ENCODE data around the gene OPRM1.

Gene OPRM1

DNA sequence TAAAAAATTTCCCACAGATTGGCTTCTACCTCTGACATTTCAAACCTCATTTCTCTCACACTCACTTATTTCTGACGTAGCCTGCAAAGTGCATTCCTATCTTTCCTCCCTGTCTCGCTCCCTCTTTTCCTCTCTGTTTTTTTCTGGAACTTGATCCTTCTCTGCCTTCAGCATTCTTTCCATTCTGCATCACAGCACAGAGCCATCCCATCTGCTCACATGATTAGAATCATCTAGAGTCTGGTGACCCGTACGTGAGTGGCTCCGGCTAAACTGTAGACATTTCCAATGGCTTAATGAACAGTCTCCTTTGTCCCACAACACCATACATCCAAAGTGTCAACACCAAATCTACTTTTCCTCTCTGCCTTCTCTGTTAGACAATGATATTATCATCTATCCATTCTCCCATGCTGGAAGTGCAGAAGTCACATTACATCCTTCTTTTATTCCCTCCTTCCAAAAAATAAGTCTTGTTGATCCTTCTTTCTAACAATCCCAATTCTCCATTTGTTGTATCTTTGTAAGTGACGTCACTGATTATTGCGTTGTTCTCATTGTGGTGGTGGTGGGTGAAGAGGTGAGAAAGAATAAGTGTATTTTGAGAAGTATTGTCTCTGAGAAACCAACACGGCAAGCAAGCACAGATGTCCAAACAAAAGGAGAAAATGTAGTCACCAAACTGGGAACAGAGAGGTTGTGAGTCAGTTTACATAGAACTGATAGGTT lies 41.6 kb downstream of the OPRM1 start:
- no peak for DNase-seq (ENCODE audit: low read depth)

GRCh38 chr6:154086510-154086909 lies 47.5 kb downstream of the OPRM1 start:
- no peak for DNase-seq (ENCODE audit: low read depth)

GRCh38 chr6:154092326-154092962 lies 53.4 kb downstream of the OPRM1 start:
- no peak for DNase-seq (ENCODE audit: low read depth)

DNA sequence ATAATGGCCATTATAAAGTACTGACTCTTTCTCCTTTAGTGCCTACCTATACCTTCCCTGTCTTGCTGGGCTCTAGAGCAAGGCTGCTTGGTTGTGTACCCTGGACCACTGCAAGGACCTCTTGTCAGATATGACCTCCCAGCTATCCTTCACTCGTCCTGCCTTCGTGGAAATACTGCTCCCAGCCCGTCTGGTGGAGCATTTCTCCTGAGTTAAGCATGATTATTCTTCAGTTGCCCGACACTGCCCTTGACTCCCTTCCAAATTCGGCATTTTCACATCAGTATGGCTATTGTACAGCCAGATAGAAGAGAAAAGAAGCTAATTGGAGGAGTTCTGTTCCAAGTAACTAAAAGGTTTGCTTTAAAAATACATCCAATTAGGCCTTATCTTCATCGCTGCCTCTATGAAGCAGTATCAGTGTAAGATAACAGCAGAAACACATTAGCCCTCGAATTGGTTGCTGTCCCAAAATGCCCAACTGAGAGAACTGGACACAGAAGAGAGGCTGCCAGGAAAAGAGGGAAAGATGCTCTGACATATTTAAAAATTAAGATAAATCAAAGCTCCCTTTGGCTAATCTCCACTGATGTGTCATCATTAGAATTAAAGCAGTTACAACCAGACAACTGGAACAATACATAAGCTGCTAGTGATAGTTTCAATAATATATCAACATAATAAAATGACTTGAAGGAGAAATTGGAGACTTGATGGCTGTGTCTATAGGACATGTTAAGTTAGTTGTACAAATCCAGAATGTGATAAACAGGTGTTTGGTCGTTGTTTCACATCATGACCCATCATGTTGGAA lies 54.4 kb downstream of the OPRM1 start:
- DNase-seq (ENCODE audit: low read depth), result no peak

DNA sequence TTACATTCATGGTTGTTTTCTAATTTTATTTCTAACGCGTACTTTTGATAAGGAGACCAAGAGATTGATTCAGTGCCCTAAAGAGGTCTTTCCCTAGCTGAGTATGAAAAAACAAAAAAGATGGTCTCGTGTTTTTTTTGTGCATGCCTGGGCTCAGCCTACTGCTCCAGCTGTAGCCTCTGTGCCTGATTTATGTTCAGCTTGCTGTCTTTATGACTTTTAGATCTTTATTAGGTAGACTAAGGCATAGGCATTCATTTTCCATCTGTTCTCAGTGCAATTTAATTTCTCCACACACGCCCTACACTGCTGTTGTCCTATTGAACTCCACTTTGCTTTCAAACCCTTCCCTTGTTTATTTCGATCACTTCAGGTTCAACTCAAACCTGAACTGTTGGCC lies 56.5 kb downstream of the OPRM1 start:
- DNase-seq (ENCODE audit: low read depth), result no peak

DNA sequence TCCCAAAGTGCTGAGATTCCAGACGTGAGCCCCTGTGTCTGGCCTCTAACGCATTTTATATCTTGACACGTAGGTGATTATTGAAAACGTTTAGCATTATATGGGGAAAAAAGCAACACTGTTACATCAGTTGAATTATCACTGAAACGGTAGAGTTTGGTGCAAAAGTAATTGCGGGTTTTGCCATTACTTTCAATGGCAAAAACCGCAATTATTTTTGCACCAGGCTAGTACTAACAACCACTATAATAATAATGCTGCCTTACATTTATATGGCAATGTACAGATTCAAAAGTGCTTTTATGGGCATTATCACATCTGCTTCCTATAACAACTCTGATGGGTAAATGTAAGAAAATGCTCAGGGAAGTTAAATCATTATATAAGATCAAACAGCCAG lies 57.3 kb downstream of the OPRM1 start:
- DNase-seq (ENCODE audit: low read depth), result no peak

- DNase-seq (ENCODE audit: low read depth), result no peak
Observed at GRCh38 chr6:154096834-154097233, 57.8 kb downstream of the OPRM1 start.

DNA sequence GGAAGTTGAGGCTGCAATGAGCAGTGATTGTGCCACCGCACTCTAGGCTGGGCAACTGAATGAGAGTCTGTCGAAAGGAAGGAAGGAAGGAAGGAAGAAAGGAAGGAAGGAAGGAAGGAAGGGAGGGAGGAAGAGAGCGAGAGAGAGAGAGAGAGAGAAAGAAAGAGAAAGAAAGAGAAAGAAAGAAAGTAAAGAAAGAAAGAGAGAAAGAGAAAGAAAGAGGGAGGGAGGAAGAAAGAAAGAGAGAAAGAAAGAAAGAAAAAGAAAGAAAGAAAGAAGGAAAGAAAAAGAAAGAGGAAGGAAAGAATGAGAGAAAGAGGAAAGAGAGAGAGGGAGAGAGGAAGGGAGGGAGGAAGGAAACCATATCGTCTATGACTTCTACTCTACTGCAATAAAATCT lies 60.2 kb downstream of the OPRM1 start:
- no peak for DNase-seq (ENCODE audit: low read depth)

DNA sequence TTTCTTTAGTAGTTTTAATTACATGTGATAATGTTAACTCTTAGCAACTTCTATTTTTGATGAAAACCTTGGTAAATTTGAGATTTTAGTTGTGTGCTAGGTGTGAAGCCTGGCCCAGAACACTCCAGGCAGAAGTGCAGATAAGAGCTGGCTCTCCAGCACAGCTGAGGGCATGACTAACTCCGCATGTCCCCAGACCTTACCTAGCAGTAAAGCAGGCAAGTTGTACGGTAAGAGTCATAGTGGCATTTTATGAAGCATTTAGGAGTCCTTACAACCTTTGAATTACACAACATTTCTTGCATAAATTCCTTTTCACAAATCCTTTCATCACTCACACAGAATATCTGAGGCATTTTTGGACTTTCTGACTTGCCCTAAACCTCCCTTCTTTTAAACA lies 67.2 kb downstream of the OPRM1 start:
- DNase-seq (ENCODE audit: low read depth), result no peak

DNA sequence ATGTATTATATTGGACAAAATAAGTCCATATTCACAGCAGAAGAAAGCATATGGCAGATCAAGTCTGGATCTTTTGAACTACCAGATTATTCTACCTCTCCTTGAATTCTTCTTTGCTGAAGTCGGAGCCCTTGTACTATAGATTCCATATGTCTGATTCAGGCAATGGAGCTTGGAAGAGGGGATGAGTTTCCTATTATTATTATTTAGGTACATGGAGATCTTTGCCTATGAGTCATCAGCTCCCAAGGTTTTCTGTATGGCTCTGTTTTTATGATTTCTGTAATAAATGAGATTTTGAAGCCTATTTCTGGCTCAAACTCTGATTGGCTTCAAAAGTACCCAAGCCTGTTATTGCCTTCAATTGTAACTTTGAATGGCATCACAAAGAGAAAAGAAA lies 72.0 kb downstream of the OPRM1 start:
- no peak for DNase-seq (ENCODE audit: low read depth)

DNA sequence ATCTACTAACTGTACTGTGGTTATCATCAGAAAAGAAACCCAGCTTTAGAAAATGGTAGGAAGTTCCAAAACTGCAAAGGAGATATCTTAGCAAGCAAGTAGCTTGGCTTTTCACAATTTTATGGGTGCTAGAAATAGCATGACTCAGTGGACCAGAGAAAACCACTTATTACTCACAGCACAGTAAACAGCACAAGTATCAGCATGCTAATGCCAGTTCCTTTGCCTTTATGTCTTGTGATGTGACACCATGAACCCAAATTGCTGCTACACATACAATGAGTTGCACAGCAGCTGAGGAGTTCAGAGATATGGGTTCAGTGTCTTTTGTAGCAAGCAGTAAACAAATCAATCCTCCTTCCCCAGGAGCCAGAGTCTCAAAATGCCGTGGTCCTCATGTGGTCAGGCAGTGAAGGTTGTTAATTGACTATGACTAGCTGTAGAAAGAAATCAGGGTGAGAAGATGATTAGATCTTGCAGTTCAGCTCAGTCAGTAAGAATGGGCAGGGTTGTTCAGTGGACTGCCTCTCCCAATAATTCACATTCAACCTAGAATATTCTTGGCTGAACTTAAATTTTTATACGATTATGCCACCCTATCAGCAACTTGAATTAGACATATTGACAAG lies 73.3 kb downstream of the OPRM1 start:
- no peak for DNase-seq (ENCODE audit: low read depth)

DNA sequence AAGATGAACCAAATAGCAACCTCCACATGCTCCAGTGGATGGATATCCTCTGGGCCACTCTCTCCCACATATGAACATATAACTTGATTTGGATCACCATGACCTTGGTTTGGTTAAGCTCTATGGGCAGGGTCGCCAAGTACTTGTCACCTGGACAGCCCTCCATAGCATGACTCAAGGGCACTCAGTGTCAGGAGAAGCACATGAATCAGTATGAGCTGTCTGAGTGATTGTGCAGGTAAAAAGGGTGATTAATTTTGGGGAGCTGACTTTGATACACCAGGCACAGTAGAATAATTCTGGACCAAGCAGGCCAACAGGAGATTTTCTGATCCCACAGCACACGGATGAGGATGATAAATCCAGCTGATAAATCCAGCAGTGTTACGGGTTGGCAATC lies 74.4 kb downstream of the OPRM1 start:
- DNase-seq (ENCODE audit: low read depth), result no peak

DNA sequence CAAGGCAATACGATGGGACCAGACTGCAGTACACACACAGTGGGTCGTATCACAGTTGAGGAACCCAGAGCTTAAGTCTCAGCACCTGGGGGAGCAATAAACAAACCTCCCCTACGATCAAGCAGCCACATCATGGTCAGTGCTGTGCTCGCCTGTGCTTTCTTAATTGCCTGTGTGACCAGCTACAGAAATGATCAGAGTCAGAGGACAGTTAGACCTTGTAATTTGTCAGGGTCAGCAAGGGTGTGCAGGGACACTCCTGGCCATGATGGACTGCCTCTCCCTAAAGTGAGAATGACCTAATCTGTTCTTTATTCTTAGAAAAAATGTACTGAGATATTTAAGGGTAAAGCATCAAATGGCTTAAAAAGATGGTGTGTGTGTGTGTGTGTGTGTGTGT lies 78.4 kb downstream of the OPRM1 start:
- no peak for DNase-seq (ENCODE audit: low read depth)

GRCh38 chr6:154122195-154122925 lies 83.3 kb downstream of the OPRM1 start:
- DNase-seq (ENCODE audit: low read depth), result no peak

- DNase-seq (ENCODE audit: low read depth), result no peak
Observed at GRCh38 chr6:154123155-154123956, 84.3 kb downstream of the OPRM1 start.

DNA sequence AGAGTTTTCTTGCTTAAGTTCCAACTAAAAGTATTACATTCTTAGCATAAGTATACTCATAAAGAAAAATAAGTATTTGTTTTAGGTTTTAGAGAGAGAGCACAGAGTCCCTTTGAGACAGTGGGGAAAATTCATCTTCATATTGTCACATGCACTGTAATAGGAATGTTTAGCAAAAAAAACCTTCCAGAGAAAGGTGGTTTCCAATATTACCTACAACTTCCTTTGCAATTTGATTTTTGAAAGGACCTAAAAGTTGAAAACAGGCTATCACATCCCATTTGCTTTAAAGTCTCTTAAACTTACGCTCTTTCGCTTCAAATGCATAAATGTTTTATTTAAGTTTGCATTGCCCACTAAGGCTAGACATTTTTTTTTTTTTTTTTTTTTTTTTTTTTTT lies 86.4 kb downstream of the OPRM1 start:
- no peak for DNase-seq (ENCODE audit: low read depth)

- no peak for DNase-seq (ENCODE audit: low read depth)
Observed at GRCh38 chr6:154127657-154128056, 88.6 kb downstream of the OPRM1 start.

GRCh38 chr6:154134471-154135147 lies 95.6 kb downstream of the OPRM1 start:
- no peak for DNase-seq (ENCODE audit: low read depth)

DNA sequence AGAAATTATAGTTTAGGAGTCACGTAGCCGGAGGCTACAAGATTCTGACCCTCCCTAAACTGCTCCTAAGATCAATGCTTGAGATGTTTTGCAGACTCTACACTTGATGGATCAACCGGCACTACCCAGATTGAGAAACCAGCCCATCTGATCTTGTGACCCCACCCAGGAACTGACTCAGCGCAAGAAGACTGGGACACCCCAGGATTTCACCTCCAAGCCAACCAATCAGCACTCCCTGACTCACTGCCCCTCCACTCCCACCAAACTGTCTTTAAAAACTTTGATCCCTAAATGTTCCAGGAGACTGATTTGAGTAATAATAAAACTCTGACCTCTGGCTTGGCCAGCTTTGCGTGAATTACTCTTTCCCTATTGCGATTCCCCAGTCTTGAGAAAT lies 99.8 kb downstream of the OPRM1 start:
- no peak for DNase-seq (ENCODE audit: low read depth)

GRCh38 chr6:154139892-154140291 lies 100.9 kb downstream of the OPRM1 start:
- DNase-seq (ENCODE audit: low read depth), result no peak

DNA sequence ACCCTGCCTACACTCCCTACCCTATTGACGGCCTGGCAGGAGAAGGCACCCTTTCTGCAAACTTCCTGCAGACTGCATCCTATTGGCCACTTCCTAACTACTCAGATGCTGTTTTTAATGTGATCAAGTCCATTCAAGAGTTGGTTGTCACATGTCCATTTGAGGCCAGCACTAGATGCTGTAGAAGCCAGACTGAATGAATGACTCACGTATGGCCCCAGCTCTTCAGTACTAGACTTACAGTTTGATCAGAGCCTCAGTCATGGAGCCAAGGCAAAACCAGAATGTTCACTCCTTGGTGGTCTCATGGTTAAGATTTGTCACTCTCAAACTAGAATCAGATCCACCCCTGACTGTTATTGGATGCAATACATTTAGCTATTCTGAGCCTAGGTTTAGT lies 101.7 kb downstream of the OPRM1 start:
- DNase-seq (ENCODE audit: low read depth), result no peak

Measured in stimulated activated CD8-positive, alpha-beta memory T cell treated with anti-CD3 and anti-CD28 coated beads, Interleukin-15, amount 100 ng/mL, for 1 hour (primary cell).